HG02798 (cell line): Measurements from ENCODE around the gene STK32C.

Experiments
- ATAC-seq: cut with Tn5 transposase; IDR thresholded peaks from one replicate; pipeline ENCODE4 v1.9.1; 2021; ENCODE audit warnings: mild to moderate bottlenecking; ENCODE audit not compliant: unreplicated experiment, poor library complexity

STK32C gene

DNA sequence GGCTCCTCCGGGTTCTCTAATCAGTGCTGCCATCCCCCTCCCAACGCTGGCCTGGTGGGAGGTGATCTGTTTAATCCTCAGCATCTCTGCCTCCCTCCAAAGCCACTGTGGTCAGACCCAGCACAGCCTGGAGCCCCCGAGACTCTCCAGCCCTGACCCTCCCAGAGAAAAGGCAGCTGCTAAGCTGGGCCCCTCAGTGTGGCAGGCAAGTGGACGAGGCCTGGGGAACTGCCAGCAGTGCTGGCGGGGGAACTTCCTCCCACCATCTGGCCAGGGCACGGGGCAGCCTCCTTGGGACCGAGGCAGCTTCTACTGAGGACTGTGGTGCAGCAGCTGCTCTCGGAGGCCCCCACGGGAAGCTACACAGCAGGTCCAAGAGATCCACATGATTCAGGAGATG is 69.9 kb downstream of the STK32C start:
- ATAC-seq, result no peak

DNA sequence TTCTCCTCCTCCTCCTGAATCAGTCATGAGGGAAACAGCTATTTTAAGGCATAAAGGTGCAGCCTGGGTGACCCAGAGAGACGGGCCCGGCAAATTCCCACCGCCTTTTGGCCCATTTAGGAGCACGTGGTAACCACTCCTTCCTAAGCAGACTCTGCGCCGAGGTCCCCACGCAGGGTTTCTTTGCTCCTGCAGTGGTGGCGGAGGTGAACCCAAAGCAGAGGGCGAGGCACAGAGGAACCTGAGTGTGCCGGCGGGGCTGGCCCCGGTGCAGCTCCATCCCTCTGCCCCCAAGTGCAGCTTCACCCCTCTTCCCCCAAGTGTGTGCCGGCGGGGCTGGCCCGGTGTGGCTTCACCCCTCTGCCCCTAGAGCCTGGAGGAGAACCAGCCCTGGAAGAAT is 70.4 kb downstream of the STK32C start:
- ATAC-seq, result no peak

DNA sequence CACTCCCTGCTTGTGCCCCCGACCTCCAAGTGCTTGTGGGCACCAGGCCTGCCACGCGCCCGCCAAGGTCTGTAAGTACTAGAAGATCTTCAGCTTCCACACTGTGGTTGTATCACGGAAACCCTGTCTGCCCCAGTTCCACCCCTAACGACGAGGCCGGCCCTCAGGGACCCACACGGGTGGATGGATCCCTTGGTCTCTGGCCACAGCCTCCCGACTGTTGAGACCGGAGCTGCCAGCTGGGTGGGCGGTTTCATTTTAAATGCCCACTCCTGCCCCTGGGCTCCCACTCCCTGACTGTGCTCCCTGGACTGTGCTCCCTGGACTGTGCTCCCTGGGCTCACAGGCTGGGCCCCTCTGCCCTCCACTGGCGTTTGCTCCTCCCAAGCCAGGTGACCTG is 70.9 kb downstream of the STK32C start:
- no peak for ATAC-seq

GRCh38 chr10:132236161-132236560 is 71.6 kb downstream of the STK32C start:
- no peak for ATAC-seq

GRCh38 chr10:132234860-132235259 is 72.9 kb downstream of the STK32C start:
- ATAC-seq, result no peak

- no peak for ATAC-seq
Observed at GRCh38 chr10:132233501-132234085, 74.2 kb downstream of the STK32C start.

- ATAC-seq, result no peak
Observed at GRCh38 chr10:132232981-132233380, 74.8 kb downstream of the STK32C start.

DNA sequence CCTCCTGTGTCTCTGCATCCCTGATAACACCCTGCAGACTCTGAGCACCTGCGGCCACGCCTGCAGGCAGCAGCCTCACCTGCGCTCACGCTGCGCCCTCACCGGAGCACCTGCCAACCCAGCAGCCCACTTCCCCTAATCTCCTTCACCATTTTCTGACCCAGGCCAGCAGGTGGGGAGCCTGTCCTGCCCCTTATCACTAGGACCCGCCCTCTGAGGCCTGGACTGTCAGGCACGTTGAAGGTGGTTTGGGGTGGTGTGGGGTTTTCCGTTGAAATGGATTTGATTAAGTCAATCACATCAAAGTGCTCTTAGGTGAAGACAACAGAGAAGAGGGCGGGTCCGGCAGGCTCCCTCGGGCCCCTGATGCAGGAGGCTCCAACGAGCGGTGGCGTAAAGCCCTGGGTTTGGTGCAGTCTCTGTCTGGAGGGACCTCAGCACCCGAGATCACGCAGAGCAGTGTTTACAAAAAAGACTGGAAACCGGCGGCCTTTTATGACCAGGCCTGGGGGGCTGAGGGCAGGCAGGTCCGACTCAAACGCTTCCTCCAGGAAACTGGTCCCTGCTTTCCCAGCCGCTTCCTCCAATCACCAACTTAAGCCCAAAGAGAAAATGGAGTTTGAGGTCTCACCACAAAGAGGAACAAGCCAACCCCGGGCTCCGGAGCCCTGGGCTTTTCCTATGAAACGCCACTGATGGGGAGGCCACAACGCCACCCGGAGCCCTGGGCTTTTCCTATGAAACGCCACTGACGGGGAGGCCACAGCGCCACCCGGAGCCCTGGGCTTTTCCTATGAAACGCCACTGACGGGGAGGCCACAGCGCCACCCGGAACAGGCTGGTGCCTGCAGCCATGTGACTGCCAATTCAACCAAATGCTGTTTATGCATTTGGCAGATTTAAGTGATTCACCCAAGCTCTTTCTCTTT is 75.5 kb downstream of the STK32C start:
- ATAC-seq, result no peak

DNA sequence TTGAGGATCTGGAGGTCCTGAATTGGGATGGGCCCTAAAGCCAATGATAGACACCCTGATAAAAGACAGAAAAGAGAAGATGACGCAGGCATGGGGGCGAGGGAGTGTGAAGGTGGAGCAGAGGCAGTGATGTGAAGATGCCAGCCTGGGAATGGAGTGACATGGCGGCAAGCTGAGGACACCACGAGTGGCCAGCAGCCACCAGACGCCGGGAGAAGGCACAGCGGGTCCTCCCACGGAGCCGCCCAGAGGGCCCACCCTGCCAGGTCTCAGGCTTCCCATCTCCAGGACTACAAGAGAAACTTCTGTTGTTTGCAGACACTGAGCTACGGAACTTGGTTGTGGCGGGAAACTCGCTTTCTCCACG is 76.1 kb downstream of the STK32C start:
- ATAC-seq, result no peak

GRCh38 chr10:132230557-132231210 is 77.1 kb downstream of the STK32C start:
- no peak for ATAC-seq

- ATAC-seq, result peak; percentile 65
Observed at GRCh38 chr10:132229834-132230556, 77.8 kb downstream of the STK32C start.

GRCh38 chr10:132229096-132229495 is 78.7 kb downstream of the STK32C start:
- no peak for ATAC-seq

GRCh38 chr10:132228616-132229015 is 79.1 kb downstream of the STK32C start:
- no peak for ATAC-seq

- ATAC-seq, result no peak
Observed at GRCh38 chr10:132227851-132228390, 79.8 kb downstream of the STK32C start.

DNA sequence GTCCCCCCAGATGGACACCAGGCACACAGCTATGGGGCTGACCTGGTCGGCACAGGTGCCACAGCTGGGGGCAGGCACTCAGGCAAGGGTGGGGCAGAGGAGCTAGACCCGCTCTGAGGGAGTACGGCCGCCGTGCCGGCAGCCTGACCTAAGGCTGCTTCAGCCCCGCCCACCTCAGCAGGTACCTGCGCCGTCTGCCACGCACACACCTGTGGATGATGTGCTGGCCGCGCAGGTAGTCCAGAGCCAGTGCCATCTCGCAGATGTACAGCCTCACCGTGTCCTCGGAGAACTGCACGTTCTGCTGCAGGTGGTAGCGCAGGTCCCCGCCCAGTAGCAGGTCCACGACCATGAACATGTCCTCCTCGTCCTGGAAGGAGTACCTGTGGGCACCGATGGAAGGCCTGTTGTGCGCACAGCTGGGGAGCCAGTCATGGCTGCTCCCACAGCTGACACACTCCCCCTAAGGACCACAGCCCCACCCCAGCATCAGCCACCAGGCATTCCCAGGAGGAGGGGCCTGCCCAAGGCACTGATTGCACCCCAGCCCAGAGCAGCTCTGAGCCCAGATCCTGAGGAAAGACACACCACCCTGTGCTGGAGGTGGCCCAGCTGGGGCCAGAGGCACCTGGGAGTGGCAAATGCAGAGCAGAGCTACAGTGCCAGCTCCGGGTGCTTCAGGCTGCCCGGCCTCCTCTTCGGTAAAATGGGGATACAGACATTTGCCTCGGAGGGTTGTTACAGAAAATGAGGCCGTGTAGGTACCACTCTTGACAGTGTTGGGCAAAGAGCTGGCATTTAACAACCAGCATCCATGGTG is 81.0 kb downstream of the STK32C start:
- ATAC-seq, result no peak

GRCh38 chr10:132225849-132226205 is 81.9 kb downstream of the STK32C start:
- ATAC-seq, result no peak

- ATAC-seq, result no peak
Observed at GRCh38 chr10:132225073-132225848, 82.5 kb downstream of the STK32C start.

- ATAC-seq, result no peak
Observed at GRCh38 chr10:132224343-132225072, 83.2 kb downstream of the STK32C start.
